Measurements from ENCODE around the gene RNASET2.

The RNASET2 gene

DNA sequence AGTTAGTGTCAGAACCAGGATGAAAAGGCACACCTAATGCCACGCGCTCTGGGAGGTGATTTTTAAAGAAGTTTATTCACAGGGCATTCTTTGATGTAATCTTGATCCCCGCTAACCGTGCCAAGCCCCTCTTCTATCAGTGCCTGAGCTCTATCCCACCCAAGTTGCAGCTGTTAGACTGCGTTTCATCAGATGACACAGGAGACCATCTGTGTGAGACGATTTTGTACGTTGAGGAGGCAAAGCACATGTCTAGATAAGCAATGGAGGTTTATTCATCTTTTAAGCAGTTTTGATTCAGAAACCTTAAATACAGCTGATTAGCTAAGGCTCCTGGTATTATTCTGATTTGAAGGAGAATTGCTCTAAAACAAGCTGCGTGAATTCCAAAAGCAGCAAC lies 18.6 kb downstream of the RNASET2 start:
- H3K27ac ChIP-seq (replicated peaks; ENCODE audit: low read length): no peak overlapping the region
- no peak overlapping the region for H3K4me2 ChIP-seq (ENCODE audit: insufficient read depth, low read length, poor library complexity, severe bottlenecking)
- H3K36me3 ChIP-seq (replicated peaks in 1 of 2; ENCODE audit: control insufficient read depth in 2 of 2, insufficient read depth in 2 of 2, low read length in 2 of 2): peaks cover 2 to 20% of the 10 kb centered on the region in 2 donors
- H3K18ac ChIP-seq (ENCODE audit: low read length): no peak overlapping the region
- no peak overlapping the region for H2BK5ac ChIP-seq (ENCODE audit: low read length)
- H2BK120ac ChIP-seq (ENCODE audit: low read depth, low read length): no peak overlapping the region
- H3K9me3 ChIP-seq (replicated peaks in 1 of 2; ENCODE audit: control insufficient read depth in 2 of 2, insufficient read depth in 1 of 2, low read depth in 1 of 2, low read length in 2 of 2): no peaks in the 10 kb centered on the region
- H2BK12ac ChIP-seq (ENCODE audit: low read length): no peak overlapping the region
- H2AFZ ChIP-seq (ENCODE audit: low read length): no peak overlapping the region
- H3K14ac ChIP-seq (ENCODE audit: low read length): no peak overlapping the region
- no peak overlapping the region for H3K4ac ChIP-seq (ENCODE audit: low read length)
- H2AK5ac ChIP-seq (ENCODE audit: low read depth, low read length): no peak overlapping the region
- H4K91ac ChIP-seq (ENCODE audit: low read depth, low read length, poor library complexity): no peak overlapping the region
- no peak for DNase-seq (ENCODE audit: low spot score)
- H3K4me1 ChIP-seq (ENCODE audit: control insufficient read depth in 2 of 2, insufficient read depth in 1 of 2, low read depth in 1 of 2, low read length in 2 of 2): peaks cover 3 to 4% of the 10 kb centered on the region in 2 donors
- no peak overlapping the region for H3K23ac ChIP-seq (ENCODE audit: low read depth, low read length, poor library complexity)
- WGBS, 2 donors (ENCODE audit: extremely low coverage in 2 of 2, insufficient read length in 2 of 2, insufficient replicate concordance in 1 of 2): no CpG with 5 or more reads among the region's 8 CpGs
- no peaks in the 10 kb centered on the region for H3K79me1 ChIP-seq (ENCODE audit: low read depth, low read length)
- no peak overlapping the region for H2BK15ac ChIP-seq (ENCODE audit: low read length)
- no peaks in the 10 kb centered on the region for H3K27me3 ChIP-seq (ENCODE audit: control insufficient read depth in 3 of 3, insufficient read depth in 3 of 3, low read depth in 1 of 3, low read length in 3 of 3)
- no peak overlapping the region for H4K8ac ChIP-seq (ENCODE audit: low read depth, low read length)
- H3K4me3 ChIP-seq (ENCODE audit: low read length in 2 of 2): no peak overlapping the region
- H3K9ac ChIP-seq (ENCODE audit: low read depth, low read length, poor library complexity): no peak overlapping the region

DNA sequence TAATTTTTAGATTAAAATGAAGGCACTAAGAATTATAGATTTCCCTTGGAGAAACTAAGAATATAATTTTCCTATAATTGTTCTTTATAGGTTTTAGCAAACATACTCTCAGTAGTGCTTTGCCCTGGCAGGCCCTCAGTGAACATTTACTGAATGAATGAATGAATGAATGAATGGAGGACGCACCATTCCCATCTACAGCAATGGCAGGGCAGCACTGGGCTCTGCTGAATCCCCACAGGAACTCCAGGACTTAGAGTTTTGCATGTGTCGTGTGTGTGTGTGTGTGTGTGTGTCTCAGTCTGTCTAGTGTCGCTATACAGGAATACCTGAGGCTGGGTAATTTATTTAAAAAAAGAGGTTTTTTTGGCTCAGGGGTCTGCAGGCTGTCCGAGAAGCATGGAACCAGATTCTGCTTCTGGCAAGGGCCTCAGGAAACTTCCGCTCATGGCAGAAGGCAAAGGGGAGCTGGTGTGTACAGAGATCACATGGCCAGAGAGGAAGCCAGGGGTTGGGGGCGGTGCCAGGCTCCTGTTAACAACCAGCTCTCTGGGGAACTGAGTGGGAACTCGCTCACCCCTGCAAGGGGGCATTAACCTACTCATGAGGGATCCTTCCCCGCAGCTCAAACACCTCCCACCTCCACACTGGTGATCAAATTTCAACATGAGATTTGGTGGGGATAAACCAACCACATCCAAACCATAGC lies 20.1 kb downstream of the RNASET2 start:
- no peak overlapping the region for H3K4ac ChIP-seq (ENCODE audit: low read length)
- no peak overlapping the region for H4K8ac ChIP-seq (ENCODE audit: low read depth, low read length)
- no CpG with 5 or more reads among the region's 8 CpGs for WGBS, 2 donors (ENCODE audit: extremely low coverage in 2 of 2, insufficient read length in 2 of 2, insufficient replicate concordance in 1 of 2)
- H3K36me3 ChIP-seq (replicated peaks in 1 of 2; ENCODE audit: control insufficient read depth in 2 of 2, insufficient read depth in 2 of 2, low read length in 2 of 2): peaks cover 2 to 20% of the 10 kb centered on the region in 2 donors
- H3K27ac ChIP-seq (replicated peaks; ENCODE audit: low read length): no peak overlapping the region
- H2AK5ac ChIP-seq (ENCODE audit: low read depth, low read length): no peak overlapping the region
- H2BK120ac ChIP-seq (ENCODE audit: low read depth, low read length): no peak overlapping the region
- H3K4me3 ChIP-seq (ENCODE audit: low read length in 2 of 2): no peak overlapping the region
- no peaks in the 10 kb centered on the region for H3K27me3 ChIP-seq (ENCODE audit: control insufficient read depth in 3 of 3, insufficient read depth in 3 of 3, low read depth in 1 of 3, low read length in 3 of 3)
- H3K4me2 ChIP-seq (ENCODE audit: insufficient read depth, low read length, poor library complexity, severe bottlenecking): no peak overlapping the region
- H3K23ac ChIP-seq (ENCODE audit: low read depth, low read length, poor library complexity): no peak overlapping the region
- no peak overlapping the region for H3K14ac ChIP-seq (ENCODE audit: low read length)
- no peak overlapping the region for H3K9ac ChIP-seq (ENCODE audit: low read depth, low read length, poor library complexity)
- H2AFZ ChIP-seq (ENCODE audit: low read length): no peak overlapping the region
- no peaks in the 10 kb centered on the region for H3K79me1 ChIP-seq (ENCODE audit: low read depth, low read length)
- DNase-seq (ENCODE audit: low spot score): no peak
- H3K18ac ChIP-seq (ENCODE audit: low read length): peak overlapping the region; percentile 37
- H2BK12ac ChIP-seq (ENCODE audit: low read length): no peak overlapping the region
- H3K9me3 ChIP-seq (replicated peaks in 1 of 2; ENCODE audit: control insufficient read depth in 2 of 2, insufficient read depth in 1 of 2, low read depth in 1 of 2, low read length in 2 of 2): no peaks in the 10 kb centered on the region
- no peak overlapping the region for H2BK15ac ChIP-seq (ENCODE audit: low read length)
- H3K4me1 ChIP-seq (ENCODE audit: control insufficient read depth in 2 of 2, insufficient read depth in 1 of 2, low read depth in 1 of 2, low read length in 2 of 2): peaks cover 3 to 4% of the 10 kb centered on the region in 2 donors
- no peak overlapping the region for H2BK5ac ChIP-seq (ENCODE audit: low read length)
- H4K91ac ChIP-seq (ENCODE audit: low read depth, low read length, poor library complexity): no peak overlapping the region

DNA sequence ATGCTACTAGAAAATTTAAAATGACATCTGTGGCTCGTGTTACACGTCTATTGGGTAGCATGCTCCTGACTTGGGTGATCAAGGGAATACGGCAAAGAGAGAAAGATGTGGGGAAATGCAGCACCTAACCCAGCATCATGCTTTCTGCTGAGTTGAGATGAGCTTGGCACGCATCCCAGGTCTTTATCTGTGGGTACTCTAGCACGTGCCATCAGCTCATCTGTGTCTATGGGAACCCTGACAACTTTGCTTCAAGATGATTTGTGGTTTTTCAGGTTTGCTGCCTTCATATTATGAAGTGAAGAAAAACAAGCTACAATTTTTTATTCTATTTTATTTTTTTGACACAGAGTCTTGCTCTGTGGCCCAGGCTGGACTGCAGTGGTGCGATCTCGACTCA lies 21.0 kb downstream of the RNASET2 start:
- Histone ChIP-seq H2AK5ac (ENCODE audit: low read depth, low read length) (no peak overlapping the region), H3K9ac (ENCODE audit: low read depth, low read length, poor library complexity) (no peak overlapping the region), H3K4me3 (ENCODE audit: low read length in 2 of 2) (no peak overlapping the region), H2BK120ac (ENCODE audit: low read depth, low read length) (no peak overlapping the region), H3K27me3 (ENCODE audit: control insufficient read depth in 3 of 3, insufficient read depth in 3 of 3, low read depth in 1 of 3, low read length in 3 of 3) (peaks cover 0 to 1% (median 0%) of the 10 kb centered on the region in 3 experiments), H3K4me2 (ENCODE audit: insufficient read depth, low read length, poor library complexity, severe bottlenecking) (no peak overlapping the region), H4K8ac (ENCODE audit: low read depth, low read length) (no peak overlapping the region), H3K79me1 (ENCODE audit: low read depth, low read length) (peaks cover 1% of the 10 kb centered on the region), H4K91ac (ENCODE audit: low read depth, low read length, poor library complexity) (no peak overlapping the region), H3K18ac (ENCODE audit: low read length) (no peak overlapping the region), H3K4ac (ENCODE audit: low read length) (no peak overlapping the region), H3K36me3 (replicated peaks in 1 of 2; ENCODE audit: control insufficient read depth in 2 of 2, insufficient read depth in 2 of 2, low read length in 2 of 2) (peaks cover 5 to 20% of the 10 kb centered on the region in 2 donors), H2BK15ac (ENCODE audit: low read length) (no peak overlapping the region), H3K9me3 (replicated peaks in 1 of 2; ENCODE audit: control insufficient read depth in 2 of 2, insufficient read depth in 1 of 2, low read depth in 1 of 2, low read length in 2 of 2) (peaks cover 0 to 1% of the 10 kb centered on the region in 2 donors), H3K14ac (ENCODE audit: low read length) (no peak overlapping the region), H2AFZ (ENCODE audit: low read length) (no peak overlapping the region), H2BK5ac (ENCODE audit: low read length) (no peak overlapping the region), H3K27ac (replicated peaks; ENCODE audit: low read length) (no peak overlapping the region), H3K23ac (ENCODE audit: low read depth, low read length, poor library complexity) (no peak overlapping the region), H3K4me1 (ENCODE audit: control insufficient read depth in 2 of 2, insufficient read depth in 1 of 2, low read depth in 1 of 2, low read length in 2 of 2) (peaks cover 3 to 5% of the 10 kb centered on the region in 2 donors), H2BK12ac (ENCODE audit: low read length) (no peak overlapping the region)
- no CpG with 5 or more reads among the region's 7 CpGs for WGBS, 2 donors (ENCODE audit: extremely low coverage in 2 of 2, insufficient read length in 2 of 2, insufficient replicate concordance in 1 of 2)
- DNase-seq (ENCODE audit: low spot score): no peak

DNA sequence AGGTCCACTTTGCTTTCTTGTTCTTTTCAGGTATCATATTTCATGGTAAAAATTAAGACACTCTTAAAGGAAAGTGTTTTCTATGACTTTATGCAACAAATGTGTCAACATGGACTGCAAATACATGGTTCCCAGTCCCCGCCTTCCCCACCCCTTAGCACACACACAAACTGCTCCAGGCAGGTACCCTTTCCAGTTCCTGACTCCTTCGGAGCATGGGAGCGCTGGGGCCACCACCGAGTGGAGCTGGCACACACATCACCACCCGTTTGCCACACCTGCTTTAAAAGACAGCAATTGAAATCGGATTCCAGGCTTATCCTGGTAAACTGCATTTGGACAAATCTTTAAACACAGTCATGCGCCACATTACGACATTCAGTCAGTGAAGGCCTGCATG lies 22.2 kb downstream of the RNASET2 start:
- no peak for DNase-seq (ENCODE audit: low spot score)
- Histone ChIP-seq H2AK5ac (ENCODE audit: low read depth, low read length) (no peak overlapping the region), H3K9ac (ENCODE audit: low read depth, low read length, poor library complexity) (no peak overlapping the region), H3K9me3 (replicated peaks in 1 of 2; ENCODE audit: control insufficient read depth in 2 of 2, insufficient read depth in 1 of 2, low read depth in 1 of 2, low read length in 2 of 2) (peaks cover 0 to 4% of the 10 kb centered on the region in 2 donors), H3K4me3 (ENCODE audit: low read length in 2 of 2) (no peak overlapping the region), H2BK120ac (ENCODE audit: low read depth, low read length) (no peak overlapping the region), H3K14ac (ENCODE audit: low read length) (no peak overlapping the region), H3K27ac (replicated peaks; ENCODE audit: low read length) (no peak overlapping the region), H3K36me3 (replicated peaks in 1 of 2; ENCODE audit: control insufficient read depth in 2 of 2, insufficient read depth in 2 of 2, low read length in 2 of 2) (peaks cover 5 to 20% of the 10 kb centered on the region in 2 donors), H2BK12ac (ENCODE audit: low read length) (no peak overlapping the region), H3K79me1 (ENCODE audit: low read depth, low read length) (peaks cover 2% of the 10 kb centered on the region), H2BK5ac (ENCODE audit: low read length) (no peak overlapping the region), H3K23ac (ENCODE audit: low read depth, low read length, poor library complexity) (no peak overlapping the region), H3K27me3 (ENCODE audit: control insufficient read depth in 3 of 3, insufficient read depth in 3 of 3, low read depth in 1 of 3, low read length in 3 of 3) (peaks cover 0 to 3% (median 0%) of the 10 kb centered on the region in 3 experiments), H3K4me1 (ENCODE audit: control insufficient read depth in 2 of 2, insufficient read depth in 1 of 2, low read depth in 1 of 2, low read length in 2 of 2) (peaks cover 0 to 6% of the 10 kb centered on the region in 2 donors), H2AFZ (ENCODE audit: low read length) (no peak overlapping the region), H3K4me2 (ENCODE audit: insufficient read depth, low read length, poor library complexity, severe bottlenecking) (no peak overlapping the region), H3K18ac (ENCODE audit: low read length) (no peak overlapping the region), H2BK15ac (ENCODE audit: low read length) (no peak overlapping the region), H4K8ac (ENCODE audit: low read depth, low read length) (no peak overlapping the region), H3K4ac (ENCODE audit: low read length) (no peak overlapping the region), H4K91ac (ENCODE audit: low read depth, low read length, poor library complexity) (no peak overlapping the region)
- no CpG with 5 or more reads among the region's 8 CpGs for WGBS, 2 donors (ENCODE audit: extremely low coverage in 2 of 2, insufficient read length in 2 of 2, insufficient replicate concordance in 1 of 2)
